GM18502 (cell line): ENCODE results near the gene ACHE.
"Not testable (repeated sequence)": the region's sequence is repeated elsewhere in the genome, so short reads cannot be mapped to it uniquely, and the experiment has no call there.

ENCODE experiments used
- ATAC-seq: cut with Tn5 transposase; IDR thresholded peaks from one replicate; pipeline ENCODE4 v1.9.1; 2021; ENCODE audit warnings: mild to moderate bottlenecking; ENCODE audit not compliant: unreplicated experiment, poor library complexity

The ACHE gene

GRCh38 chr7:100865938-100866728 lies 29.6 kb downstream of the ACHE start:
- no peak for ATAC-seq

DNA sequence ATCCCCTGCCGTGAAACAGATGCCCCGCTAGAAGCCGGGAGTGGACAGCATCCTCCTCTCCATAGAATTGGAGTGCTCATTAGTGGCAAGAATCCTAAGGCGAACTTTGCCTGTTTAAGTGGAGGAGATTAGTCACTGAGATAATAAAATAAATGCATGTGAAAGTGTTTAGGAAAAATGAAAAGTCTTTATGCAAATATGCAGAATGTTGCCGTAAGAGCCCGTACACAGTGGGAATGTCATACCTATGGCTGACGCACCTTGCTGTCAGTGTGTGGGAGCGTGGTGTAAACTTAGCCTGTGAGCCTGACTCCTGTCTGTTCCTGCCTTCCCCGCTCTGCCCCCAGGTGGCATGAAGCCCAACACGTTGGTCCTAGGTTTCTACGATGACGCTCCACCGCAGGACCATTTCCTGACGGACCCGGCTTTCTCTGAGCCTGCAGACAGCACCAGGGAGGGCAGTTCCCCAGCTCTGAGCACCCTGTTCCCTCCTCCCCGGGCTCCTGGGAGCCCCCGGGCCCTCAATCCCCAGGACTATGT lies 30.2 kb downstream of the ACHE start:
- no peak for ATAC-seq

- ATAC-seq = no peak
Observed at GRCh38 chr7:100864263-100864845, 31.3 kb downstream of the ACHE start.

DNA sequence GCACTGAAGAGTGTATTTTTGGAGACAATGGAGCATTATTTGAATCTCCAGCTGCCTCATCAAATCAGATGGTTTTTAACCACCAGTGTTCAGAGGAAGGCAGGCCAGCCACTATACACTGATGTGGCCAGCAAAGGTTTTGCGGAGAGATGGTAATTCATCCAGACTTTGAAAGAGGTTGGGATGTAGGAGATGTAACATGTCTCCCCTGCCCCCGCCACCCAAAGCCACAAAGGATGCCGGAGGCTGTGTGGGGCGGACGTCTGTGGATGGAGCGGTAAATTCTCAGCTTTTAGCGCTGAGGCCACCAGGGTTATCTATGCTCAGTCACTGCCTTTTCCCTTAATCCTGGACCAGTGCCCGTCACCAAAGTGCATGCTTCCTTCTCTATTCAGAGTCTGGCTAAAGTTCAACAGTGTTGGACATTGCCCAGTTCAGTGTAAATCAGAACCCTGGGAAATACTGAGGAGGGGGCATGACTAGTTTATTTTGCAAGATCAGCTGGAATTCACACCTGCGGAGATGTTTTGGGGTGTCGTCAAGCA lies 32.2 kb downstream of the ACHE start:
- ATAC-seq = no peak

DNA sequence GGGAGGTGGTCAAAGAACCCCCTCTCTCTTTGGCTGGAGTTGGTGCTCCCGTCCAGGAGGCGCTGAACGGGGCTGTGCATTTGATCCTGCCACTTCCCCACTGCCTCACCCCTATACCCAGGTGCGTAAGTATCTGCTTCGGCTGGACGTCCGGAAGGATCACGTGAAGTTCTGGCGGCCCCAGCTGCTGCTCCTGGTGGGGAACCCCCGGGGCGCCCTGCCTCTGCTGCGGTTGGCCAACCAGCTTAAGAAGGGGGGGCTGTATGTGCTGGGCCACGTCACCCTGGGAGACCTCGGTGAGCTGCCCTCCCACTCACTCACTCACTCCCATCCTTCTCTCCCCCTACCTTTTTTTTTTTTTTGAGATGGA lies 34.1 kb downstream of the ACHE start:
- ATAC-seq = no peak

- ATAC-seq = no peak
Observed at GRCh38 chr7:100860702-100861615, 34.7 kb downstream of the ACHE start.

DNA sequence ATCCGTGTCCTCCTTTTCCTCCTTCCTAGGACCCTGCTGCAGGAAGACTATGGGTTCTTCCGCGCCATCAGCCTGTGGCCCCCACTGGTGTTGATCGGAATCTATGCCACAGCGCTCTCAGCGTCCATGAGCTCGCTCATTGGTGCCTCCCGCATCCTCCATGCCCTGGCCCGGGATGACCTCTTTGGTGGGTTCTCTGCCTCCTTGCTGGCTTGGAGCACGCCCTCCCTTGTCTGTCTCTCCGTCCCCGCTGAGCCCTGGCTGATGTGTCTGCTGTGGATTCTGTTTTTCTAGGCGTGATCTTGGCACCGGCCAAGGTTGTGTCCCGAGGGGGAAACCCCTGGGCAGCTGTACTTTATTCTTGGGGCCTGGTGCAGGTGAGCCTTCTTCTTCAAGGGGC lies 35.8 kb downstream of the ACHE start:
- ATAC-seq = no peak

DNA sequence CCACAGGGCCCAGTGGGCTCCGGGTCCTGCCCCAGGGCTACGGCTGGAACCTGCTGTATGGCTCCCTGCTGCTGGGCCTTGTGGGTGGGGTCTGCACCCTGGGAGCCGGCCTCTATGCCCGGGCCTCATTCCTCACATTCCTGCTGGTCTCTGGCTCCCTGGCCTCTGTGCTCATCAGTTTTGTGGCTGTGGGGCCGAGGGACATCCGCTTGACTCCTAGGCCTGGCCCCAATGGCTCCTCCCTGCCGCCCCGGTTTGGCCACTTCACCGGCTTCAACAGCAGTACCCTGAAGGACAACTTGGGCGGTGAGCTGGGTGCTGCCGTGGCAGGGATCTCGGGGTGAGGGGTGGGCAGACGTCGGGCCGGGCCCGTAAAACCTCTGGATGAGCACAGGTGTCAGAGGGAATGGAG lies 38.8 kb downstream of the ACHE start:
- ATAC-seq = no peak

DNA sequence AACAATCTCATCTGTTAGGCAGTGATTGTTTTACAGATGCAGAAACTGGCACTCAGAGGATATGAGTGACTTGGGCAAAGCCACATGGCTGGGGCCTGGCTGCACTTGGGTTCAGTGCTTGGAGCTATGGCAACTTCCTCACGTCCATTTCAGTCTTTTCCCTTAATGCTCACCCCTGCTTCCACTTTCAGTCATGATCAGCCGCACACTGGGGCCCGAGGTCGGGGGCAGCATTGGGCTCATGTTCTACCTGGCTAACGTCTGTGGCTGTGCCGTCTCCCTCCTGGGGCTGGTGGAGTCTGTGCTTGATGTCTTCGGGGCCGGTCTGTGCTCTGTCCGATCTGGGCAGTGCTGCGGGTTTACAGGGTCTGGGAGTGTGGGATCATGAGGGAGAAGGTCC lies 40.2 kb downstream of the ACHE start:
- no peak for ATAC-seq

- not testable (repeated sequence) for ATAC-seq
Observed at GRCh38 chr7:100854899-100855298, 40.8 kb downstream of the ACHE start.

GRCh38 chr7:100854146-100854895 lies 41.4 kb downstream of the ACHE start:
- no peak for ATAC-seq

GRCh38 chr7:100852048-100852872 lies 43.4 kb downstream of the ACHE start, which contains the start of gene SLC12A9:
Gene SLC12A9, plus strand, starts transcription at chr7:100852713. Its CDS starts 1,485 bp downstream, at chr7:100854198.
- ATAC-seq = peak; percentile 93

DNA sequence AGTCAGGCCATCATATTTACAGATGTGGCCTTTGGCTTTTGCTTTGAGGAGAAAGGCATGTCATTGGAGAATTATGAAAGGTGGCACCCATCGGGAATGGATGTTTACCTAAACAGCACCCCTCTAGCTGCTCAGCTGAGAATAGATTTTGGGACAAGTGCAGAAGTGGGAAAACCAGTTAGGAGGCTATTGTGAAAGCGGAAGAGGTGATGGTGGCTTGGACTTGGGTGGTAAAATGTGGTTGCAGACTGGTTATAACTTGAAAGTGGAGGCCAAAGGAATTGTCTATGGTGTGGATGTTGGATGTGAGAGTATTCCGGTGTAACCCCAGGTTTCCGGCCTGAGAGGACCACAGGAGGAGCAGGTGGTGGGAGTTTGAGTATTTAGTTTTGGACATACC lies 48.3 kb downstream of the ACHE start:
- no peak for ATAC-seq

DNA sequence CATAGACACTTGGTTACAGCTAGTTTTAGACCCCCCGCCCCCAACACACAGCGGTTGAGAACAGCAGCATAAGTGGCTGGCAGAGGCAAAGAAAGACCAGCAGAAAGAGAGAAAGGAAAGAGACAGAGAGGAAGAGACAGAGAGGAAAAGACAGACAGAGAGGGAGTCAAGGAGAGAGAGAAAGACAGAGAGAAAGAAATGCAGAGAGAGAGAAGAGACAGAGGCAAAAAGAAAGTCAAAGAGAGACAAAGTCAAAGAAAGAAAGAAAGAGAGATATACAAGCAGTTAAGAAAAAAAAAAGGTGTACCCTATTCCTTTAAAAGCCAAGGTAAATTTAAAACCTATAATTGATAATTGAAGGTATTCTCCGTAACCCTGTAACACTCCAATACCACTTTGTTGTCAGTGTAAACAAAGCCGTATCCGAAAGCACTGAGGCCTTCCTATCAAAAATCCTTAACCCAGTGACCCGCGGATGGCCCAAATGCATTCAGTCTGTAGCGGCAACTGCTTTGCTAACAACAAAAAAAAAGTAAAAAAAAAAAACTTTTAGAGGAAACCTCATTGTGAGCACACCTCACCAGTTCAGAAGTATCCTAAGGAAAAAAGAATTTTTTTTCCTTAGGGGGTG lies 55.1 kb downstream of the ACHE start:
- ATAC-seq = no peak
